SK-N-MC (cell line): ENCODE results near the gene DNPEP.

Source experiments
- DNase-seq: peaks from one replicate; pipeline ENCODE4 v3.0.0-alpha.2; 2011; ENCODE audit warnings: low read depth, low spot score
- H3K27ac ChIP-seq: fragments of 200-600 bp; sonication (generic); 2 replicates; pipeline ENCODE4 v1.5.1; 2016; ENCODE audit warnings: mixed run types
- H3K36me3 ChIP-seq: fragments of 200-600 bp; sonication (generic); 2 replicates; pipeline ENCODE4 v1.6.1; 2017; ENCODE audit warnings: antibody characterized with exemption, low read length, mixed read lengths; ENCODE audit not compliant: insufficient read depth
- H3K4me3 ChIP-seq: fragments of 200-600 bp; sonication (generic); 2 replicates; pipeline ENCODE4 v1.5.1; 2016
- H3K9ac ChIP-seq: fragments of 200-600 bp; sonication (generic); 2 replicates; pipeline ENCODE4 v1.8.0; 2017; ENCODE audit warnings: mixed run types, mixed read lengths; ENCODE audit not compliant: insufficient read length
- H3K9me3 ChIP-seq: fragments of 200-600 bp; sonication (generic); 2 replicates; pipeline ENCODE4 v1.6.1; 2017; ENCODE audit warnings: low read depth, mild to moderate bottlenecking, antibody characterized with exemption, low read length, moderate library complexity, mixed read lengths
- EZH2 ChIP-seq: fragments of 200-600 bp; sonication (generic); IDR thresholded peaks from one replicate; pipeline ENCODE4 v1.6.1; 2017; ENCODE audit warnings: antibody characterized with exemption
- FOXP2 ChIP-seq: optimal IDR thresholded peaks from 2 replicates; pipeline ENCODE3; 2011; ENCODE audit warnings: mild to moderate bottlenecking, moderate library complexity; ENCODE audit not compliant: insufficient read depth; ENCODE audit errors: extremely low read length, control extremely low read depth
- POLR2AphosphoS5 ChIP-seq: IDR thresholded peaks from 2 replicates; pipeline ENCODE4 v1.6.1; 2012; ENCODE audit warnings: mild to moderate bottlenecking, low read depth, low read length, borderline replicate concordance

DNPEP gene

DNA sequence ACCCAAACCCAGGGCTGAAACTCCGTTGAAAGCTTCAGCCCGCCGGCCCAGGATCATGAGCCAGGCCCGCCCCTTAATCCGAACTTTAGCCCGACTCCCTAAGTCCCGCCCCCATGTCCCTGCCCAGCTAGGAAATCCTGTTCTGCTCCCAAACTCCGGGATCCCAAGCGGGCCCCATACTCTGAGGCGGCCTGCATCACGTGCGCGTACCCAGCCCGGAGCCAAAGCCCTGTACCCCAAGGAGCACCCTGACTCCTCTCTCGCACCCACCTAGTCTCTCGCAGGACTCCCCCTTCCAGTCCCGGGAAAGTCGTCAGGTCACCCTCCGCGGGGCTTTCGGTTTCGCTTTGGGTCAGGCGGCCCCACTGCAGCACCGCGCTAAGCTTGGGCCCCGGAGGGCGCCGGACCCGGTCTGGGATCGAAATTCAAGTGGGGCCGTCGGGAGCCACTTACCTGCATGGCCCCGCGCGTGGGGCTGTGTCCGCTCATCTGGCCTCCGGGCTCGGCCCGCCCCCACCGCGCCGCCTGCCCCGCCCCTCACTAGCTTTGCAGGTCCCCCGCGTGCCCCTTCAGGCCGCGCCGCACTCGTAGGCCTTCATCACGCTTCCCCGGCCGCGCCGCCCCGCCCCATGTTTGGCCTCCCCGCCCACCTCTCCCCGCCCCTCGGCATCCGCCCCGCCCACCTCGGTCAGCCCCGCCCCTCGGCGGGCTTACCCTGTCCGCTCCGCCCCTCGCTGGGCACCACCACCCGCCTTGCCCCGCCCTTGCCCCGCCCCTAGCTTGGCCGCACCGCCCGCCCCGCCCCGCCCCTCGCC is at the start of gene DNPEP:
Gene DNPEP, minus strand, starts transcription at position 607 of the 815 bp plus-strand sequence. Its CDS starts 118 bp downstream, at position 489.
- Histone ChIP-seq H3K36me3 (peaks cover 11% of the 10 kb centered on the region; the same call in 1 of the 2 replicates), H3K9ac (peak within 1 kb of the TSS; percentile 81), H3K27ac (peak within 1 kb of the TSS; percentile 71), H3K9me3 (no peaks in the 10 kb centered on the region), H3K4me3 (peak within 1 kb of the TSS; percentile 87)
- no peak for TF ChIP-seq EZH2
- TF ChIP-seq FOXP2 = no peak
- TF ChIP-seq POLR2AphosphoS5 = no peak
- no peak for DNase-seq

DNA sequence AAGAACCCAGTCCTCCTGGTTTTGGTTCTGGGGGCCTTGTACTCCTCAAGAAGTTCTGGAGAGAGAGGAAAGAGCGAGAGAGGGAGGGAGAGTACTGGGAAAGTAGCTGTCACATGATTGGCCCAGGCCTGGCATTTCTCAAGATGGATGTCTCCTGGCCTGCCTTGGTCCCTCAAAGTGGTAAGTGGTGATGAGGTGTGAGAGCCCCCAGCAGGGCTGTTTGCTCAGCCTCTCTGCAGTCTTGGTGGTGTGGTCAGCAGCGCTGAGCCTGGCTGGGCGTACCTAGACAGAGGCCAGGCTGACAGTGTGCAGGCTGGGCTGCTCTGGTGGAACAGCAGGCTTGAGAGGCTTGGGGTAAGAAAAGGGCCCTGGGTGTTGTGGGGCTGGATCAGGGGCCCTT is 49.4 kb upstream of the DNPEP start:
- Histone ChIP-seq H3K27ac (no peak overlapping the region), H3K9ac (no peak overlapping the region), H3K9me3 (no peaks in the 10 kb centered on the region), H3K36me3 (no peaks in the 10 kb centered on the region), H3K4me3 (no peak overlapping the region)
- no peak for DNase-seq
- TF ChIP-seq POLR2AphosphoS5 (no peak), FOXP2 (no peak), EZH2 (no peak)

DNA sequence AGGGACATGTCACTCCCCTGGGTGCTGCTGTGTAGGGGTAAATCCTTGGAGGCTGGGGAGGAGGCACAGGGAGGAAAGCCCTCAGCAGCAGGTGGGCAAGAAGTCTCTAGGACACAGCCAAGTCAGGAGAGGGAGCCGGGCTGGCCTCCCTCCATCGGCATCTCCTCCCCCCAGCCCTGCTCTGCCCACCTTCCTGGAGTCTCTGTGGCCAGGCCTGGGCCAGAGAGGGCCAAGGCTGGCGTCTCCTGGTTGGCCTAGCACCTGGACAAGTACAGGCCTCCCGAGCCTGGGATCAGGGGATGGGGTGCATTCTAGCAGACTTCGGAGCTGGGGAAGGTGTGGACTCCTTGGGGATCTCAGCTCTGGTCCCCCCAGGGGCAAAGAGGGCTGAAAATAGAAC is 48.8 kb upstream of the DNPEP start:
- Histone ChIP-seq H3K4me3 (no peak overlapping the region), H3K9me3 (no peaks in the 10 kb centered on the region), H3K27ac (no peak overlapping the region), H3K36me3 (no peaks in the 10 kb centered on the region), H3K9ac (no peak overlapping the region)
- DNase-seq = no peak
- TF ChIP-seq EZH2 (no peak), POLR2AphosphoS5 (no peak), FOXP2 (no peak)

DNA sequence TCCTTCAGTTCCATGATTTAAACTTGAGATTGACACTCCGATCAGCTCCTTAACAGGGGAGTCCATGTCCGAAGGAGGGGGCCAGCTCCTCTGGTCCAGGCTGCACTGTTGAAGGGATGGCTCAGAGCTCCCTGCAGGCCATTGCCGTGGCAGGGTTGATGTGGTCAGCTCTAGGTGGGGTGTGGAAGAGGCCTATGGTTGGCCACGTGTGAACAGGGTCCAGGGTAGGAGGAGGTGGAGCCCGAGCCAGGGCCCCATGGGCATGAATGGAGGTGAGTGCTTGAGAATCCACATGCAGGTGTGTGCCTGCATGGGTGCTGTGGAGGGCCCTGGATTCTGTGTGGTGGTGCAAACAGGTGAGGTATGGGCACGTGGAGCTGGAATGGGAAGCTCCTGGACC is 48.0 kb upstream of the DNPEP start:
- H3K27ac ChIP-seq = no peak overlapping the region
- TF ChIP-seq FOXP2 = no peak
- no peak for TF ChIP-seq EZH2
- TF ChIP-seq POLR2AphosphoS5 = no peak
- no peak for DNase-seq
- no peak overlapping the region for H3K4me3 ChIP-seq
- no peak overlapping the region for H3K9ac ChIP-seq
- H3K36me3 ChIP-seq = no peaks in the 10 kb centered on the region
- no peaks in the 10 kb centered on the region for H3K9me3 ChIP-seq

DNA sequence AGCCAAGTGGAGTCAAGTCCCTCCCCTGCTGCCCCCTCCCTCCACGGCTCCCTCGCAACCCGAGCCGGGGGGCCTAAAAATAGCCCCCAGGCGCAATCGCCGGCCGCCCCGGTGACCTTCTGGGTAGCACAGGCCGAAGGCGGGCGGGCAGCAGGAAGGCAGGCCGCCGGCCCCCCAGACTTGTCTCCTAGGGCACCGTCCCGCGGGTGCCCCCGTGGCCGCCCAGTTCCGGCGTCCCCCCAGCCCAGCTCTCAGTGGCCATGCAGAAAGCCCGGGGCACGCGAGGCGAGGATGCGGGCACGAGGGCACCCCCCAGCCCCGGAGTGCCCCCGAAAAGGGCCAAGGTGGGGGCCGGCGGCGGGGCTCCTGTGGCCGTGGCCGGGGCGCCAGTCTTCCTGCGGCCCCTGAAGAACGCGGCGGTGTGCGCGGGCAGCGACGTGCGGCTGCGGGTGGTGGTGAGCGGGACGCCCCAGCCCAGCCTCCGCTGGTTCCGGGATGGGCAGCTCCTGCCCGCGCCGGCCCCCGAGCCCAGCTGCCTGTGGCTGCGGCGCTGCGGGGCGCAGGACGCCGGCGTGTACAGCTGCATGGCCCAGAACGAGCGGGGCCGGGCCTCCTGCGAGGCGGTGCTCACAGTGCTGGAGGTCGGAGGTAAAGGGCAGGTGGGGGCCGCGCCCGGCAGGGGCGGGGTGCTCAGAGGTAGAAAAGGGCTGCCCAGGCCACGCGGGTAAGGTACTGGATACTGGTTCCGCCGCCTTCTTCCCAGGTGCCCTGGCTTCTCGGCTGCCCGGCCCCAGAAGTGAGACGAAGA is 47.2 kb upstream of the DNPEP start, which contains the start of gene SPEG:
Gene SPEG, plus strand, starts transcription at position 126 of the 808 bp plus-strand sequence. Its CDS starts 135 bp downstream, at position 261.
- Histone ChIP-seq H3K9ac (no peak within 1 kb of the TSS), H3K27ac (no peak within 1 kb of the TSS), H3K36me3 (no peaks in the 10 kb centered on the region), H3K9me3 (no peaks in the 10 kb centered on the region), H3K4me3 (no peak within 1 kb of the TSS)
- no peak for TF ChIP-seq FOXP2
- no peak for DNase-seq

- Histone ChIP-seq H3K36me3 (no peaks in the 10 kb centered on the region), H3K9ac (no peak overlapping the region), H3K4me3 (no peak overlapping the region), H3K9me3 (no peaks in the 10 kb centered on the region), H3K27ac (no peak overlapping the region)
- TF ChIP-seq FOXP2 (no peak), EZH2 (no peak), POLR2AphosphoS5 (no peak)
- no peak for DNase-seq
These were observed 46.7 kb upstream of the DNPEP start for GRCh38 chr2:219434468-219434717.

GRCh38 chr2:219433666-219434467 is 46.2 kb upstream of the DNPEP start:
- DNase-seq = no peak
- Histone ChIP-seq H3K36me3 (no peaks in the 10 kb centered on the region), H3K27ac (no peak overlapping the region), H3K9me3 (no peaks in the 10 kb centered on the region), H3K4me3 (no peak overlapping the region), H3K9ac (no peak overlapping the region)
- TF ChIP-seq FOXP2 (no peak), POLR2AphosphoS5 (no peak), EZH2 (no peak)
